Colon (tissue), 2 donors: ENCODE results near the gene OR10H5.
"Not testable (repeated sequence)": the region's sequence is repeated elsewhere in the genome, so short reads cannot be mapped to it uniquely, and the experiment has no call there.

Experiments used
- FAIRE-seq: peaks from 2 replicates; lab custom pipeline; 2012; peaks lifted over from hg19 to GRCh38; lab: Jason Lieb, UNC
- donor health status: control.
- donor health status: control.

Gene OR10H5

DNA sequence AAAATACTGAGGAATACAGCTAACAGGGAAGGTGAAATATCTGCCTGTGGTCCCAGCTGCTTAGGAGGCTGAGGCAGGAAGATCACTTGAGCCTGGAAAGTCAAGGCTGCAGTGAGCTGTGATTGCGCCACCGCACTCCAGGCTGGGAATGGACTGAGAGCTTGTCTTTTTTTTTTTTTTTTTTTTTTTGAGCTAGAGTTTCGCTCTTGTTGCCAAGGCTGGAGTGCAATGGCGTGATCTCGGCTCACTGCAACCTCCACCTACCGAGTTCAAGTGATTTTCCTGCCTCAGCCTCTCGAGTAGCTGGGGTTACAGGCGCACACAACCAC, 56.4 kb downstream of the OR10H5 start:
- not testable (repeated sequence) for FAIRE-seq

DNA sequence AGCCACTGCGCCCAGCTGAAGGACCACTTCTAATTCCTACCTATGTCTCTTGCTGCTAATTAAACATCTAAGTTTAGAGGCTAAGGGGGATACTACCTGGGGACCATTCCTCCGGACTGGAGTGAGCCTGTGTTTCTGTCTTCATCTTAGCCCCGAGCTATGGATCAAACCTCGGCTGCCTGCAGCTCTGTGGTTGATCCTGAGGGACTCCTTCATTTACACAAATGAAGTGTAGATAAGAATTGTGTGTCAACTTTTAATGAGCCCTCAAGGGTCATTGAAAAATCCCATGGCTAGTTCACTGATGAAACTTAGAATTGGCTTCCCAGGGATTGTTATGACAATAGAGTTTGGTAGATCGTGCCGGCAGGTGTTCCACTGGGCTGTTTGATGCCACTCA, 59.5 kb downstream of the OR10H5 start:
- FAIRE-seq = no peak

DNA sequence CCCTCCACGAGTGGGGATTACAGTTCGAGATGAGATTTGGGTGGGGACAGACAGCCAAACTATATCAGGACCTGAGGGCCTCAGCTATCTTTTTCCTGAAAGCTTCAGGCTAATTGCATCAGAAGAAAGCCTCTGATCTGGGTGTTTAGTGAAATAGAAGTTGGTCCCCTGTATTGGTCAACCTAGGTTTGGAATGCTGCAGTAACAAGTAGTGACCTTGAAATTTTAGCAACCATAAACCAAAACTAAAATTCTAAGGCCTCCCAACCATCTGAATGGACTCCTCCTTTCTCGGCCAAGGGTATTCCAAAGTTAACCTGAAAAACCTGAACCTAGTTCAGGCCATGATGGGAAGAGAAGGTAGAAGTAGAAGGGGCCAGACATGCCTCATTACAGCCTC, 62.9 kb downstream of the OR10H5 start:
- no peak for FAIRE-seq
